Measurements from ENCODE around the gene KIAA1671.

The KIAA1671 gene

GRCh38 chr22:25068707-25069106 is 116.2 kb downstream of the KIAA1671 start:
- DNase-seq (ENCODE audit: low read depth, low spot score): no peak

DNA sequence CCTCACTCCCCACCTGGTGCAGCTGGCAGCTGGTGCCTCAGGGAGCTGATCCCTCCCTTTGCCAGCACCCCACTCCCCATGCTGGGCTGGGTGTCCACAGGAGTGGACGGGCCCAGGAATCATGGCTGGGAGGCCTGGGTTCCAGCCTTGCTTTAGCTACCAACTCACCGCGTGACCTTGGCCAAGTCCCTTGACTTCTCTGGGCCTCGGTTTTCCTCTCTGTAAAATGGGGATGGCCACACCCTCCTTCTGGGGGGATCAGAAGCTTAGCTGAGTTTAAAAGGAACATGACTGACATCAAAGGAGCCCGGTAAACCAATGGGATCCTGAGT is 116.9 kb downstream of the KIAA1671 start:
- DNase-seq (ENCODE audit: low read depth, low spot score): no peak

- DNase-seq (ENCODE audit: low read depth, low spot score): no peak
These were observed 117.4 kb downstream of the KIAA1671 start for GRCh38 chr22:25069758-25070481.

DNA sequence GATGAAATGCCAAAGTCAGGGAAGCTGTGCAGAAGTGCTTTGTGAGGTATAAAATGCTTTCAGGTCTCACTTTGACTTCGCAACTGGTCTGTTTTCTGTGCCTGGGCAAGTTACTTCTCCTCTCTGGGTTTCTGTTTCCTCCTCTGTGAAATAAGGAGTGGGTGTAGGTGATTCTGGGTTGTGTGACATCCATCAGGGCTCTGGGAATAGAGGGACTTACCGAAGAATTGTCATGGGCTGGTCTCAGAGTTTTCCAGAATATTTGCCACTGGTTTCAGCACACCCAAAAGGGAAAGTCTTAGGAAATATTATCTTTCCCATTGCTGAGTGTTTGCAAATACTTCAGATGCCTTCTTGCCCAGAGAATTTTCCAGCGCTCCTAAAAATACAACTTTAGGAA is 118.4 kb downstream of the KIAA1671 start:
- DNase-seq (ENCODE audit: low read depth, low spot score): no peak

GRCh38 chr22:25071720-25072119 is 119.2 kb downstream of the KIAA1671 start:
- no peak for DNase-seq (ENCODE audit: low read depth, low spot score)

DNA sequence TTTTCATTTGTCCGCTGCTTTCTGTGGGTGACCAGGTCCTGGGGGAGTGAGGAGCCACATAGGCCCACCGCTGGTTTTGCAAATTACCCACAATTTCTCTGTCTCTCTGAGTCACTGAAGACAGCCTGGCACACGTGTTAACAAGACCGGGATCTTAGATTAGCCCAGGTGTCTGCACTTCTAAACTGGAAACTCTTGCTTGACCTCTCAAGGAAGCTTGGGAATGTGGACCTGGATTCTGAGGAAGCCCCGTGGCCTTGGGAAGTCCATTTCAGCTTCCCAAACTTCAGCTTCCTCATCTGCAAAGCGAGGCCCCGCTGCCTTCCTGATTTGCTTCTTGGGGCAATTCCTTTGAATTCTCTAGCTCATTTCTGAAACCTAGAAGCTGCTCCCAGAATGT is 119.9 kb downstream of the KIAA1671 start:
- DNase-seq (ENCODE audit: low read depth, low spot score): no peak

DNA sequence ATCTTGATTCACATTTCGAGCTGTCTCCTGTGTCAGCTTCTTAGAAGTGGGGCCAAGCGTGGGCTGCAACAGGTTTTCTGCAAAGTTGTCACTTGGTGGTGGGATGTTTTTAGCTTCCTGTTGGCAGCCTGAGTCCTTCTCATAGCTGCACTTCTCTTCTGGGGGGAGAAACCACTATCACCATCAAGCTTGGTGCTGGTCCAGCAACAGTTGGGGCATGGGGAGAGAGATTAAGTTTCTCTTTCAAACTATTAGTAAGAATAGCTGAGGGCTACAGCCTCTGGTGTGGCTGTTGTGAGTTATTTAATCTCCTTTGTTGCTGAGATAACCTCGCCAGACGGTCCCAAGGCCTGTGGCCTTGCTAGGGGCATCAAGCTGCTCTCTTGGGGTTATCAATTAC is 123.8 kb downstream of the KIAA1671 start:
- no peak for DNase-seq (ENCODE audit: low read depth, low spot score)

DNA sequence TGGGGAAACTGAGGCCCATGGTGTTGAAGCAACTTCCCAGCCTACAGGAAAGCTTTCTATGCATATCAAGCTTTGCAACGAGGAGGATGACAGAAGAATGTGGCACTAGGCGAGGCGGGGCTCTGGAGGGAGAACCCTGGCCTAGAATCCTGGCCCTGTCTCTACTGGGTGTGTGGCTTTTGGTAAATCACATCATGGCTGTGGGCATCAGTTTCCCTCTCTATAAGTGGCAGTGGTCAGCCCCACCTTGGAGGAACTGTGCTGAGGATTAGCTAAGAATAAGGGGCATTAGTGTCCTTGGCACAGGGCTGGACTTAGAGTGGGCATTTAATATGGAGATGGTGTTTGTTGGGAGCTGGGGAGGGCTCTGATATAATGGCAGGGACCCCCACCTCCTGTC is 124.5 kb downstream of the KIAA1671 start:
- DNase-seq (ENCODE audit: low read depth, low spot score): no peak

GRCh38 chr22:25077964-25078363 is 125.4 kb downstream of the KIAA1671 start:
- no peak for DNase-seq (ENCODE audit: low read depth, low spot score)

- DNase-seq (ENCODE audit: low read depth, low spot score): no peak
These were observed 126.1 kb downstream of the KIAA1671 start for GRCh38 chr22:25078591-25078990.

DNA sequence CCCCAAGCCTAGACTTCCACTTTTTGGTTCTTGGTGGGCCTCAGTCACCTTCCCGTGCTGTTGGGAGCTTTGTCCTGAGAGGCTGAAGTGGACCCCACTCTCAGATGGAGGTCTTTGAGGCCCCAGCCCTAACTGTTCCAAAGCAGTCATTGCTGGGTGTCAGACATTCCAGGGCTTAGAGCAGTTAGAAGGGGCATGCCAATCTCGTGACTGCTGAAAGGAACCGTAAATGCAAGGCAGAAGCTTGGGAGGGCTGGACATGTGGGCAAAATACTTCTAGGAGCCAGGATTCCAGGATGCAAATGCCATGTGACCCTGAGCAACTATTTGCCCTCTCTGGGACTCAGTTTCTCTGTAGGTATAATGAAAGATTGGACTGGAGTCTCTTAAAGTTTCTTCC is 128.3 kb downstream of the KIAA1671 start:
- DNase-seq (ENCODE audit: low read depth, low spot score): no peak

GRCh38 chr22:25081409-25081824 is 128.9 kb downstream of the KIAA1671 start:
- DNase-seq (ENCODE audit: low read depth, low spot score): no peak

DNA sequence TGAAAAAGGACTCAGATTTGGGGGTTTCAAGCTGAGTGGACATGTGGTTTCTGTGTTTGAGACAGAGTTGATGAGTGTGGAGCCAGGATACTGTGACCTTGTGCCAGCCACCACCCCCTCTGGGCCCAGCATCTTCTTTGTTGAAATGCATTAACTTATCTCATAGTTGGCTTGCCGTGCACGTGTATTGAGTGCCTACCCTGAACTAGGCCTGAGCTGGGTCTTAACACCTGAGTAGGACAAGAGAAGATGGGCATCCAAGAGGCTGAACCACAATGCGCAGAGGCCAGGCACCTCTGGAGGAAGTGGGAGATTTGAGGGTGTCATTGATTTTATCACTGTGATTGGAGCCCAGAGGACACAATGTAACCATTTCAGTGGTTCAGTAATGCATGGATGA is 129.6 kb downstream of the KIAA1671 start:
- DNase-seq (ENCODE audit: low read depth, low spot score): no peak

DNA sequence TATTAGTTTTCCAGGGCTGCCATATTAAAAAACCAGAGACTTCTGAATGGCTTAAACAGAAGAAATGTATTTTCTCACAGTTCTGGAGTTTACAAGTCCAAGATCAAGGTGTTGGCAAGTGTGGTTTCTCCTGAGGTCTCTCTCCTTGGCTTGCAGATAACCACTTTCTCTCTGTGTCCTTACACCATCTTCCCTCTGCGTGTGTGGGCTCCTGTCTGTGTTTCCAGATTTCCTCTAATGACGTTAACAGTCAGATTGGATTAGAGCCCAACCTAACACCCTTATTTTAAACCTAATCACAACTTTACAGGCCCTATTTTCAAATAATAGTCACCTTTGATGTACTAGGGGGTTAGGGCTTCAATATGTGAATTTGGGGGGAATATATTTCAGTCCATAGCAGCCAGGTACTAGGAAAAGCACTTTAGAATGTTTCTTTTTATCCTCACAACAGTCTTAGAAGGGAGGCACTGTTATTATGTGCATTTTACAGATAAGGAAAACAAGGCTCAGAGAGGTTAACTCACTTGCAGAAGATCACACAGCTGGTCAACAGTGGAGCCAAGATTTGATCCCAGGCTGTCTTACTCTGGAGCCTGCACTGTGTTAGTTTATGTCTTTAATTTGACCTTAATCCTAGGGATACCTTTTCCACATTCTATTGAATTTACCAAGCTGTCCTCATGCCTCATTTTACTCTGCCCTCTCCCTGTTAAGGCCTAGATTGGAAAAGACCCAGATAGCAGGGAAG is 130.7 kb downstream of the KIAA1671 start:
- no peak for DNase-seq (ENCODE audit: low read depth, low spot score)

DNA sequence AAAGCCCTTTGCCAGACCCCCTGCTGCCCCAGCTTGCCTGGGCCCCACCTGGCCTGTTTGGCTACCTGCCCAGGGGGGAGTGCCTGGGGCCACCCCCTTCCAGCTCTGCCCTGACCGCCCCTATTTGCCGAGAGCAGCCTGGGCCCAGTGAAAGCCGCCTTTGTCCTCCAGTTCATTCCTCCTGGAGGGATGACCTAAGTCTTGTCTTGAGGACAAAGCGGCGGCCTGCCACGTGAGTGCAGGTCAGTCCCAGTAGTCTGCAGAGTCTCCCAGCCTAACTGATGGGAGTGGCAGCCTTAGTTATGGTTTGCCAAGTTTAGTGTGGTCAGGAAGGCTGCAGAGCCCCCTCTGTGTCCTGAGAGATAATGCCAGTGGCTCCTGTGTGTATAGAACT is 131.3 kb downstream of the KIAA1671 start:
- DNase-seq (ENCODE audit: low read depth, low spot score): no peak

GRCh38 chr22:25084405-25085107 is 132.0 kb downstream of the KIAA1671 start:
- no peak for DNase-seq (ENCODE audit: low read depth, low spot score)

DNA sequence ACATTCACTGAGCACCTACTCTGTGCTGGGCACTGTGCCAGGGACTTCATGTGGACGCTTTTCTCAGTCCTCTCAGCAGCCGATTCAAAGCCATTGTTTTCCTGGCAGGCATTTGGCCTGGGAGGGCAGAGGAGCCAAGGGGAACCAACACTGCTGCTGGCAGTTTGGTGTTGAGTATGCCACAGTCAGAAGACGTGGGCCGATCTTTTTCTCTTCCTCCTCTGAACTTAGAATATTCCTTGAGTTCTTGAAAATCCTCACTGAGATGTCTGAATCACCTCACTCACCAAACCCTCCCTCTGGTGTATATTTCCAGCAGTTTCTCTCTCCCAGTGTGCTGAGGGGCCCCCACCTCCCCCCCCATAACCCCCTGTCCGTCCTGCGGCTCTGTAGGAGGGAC is 132.6 kb downstream of the KIAA1671 start:
- no peak for DNase-seq (ENCODE audit: low read depth, low spot score)

DNA sequence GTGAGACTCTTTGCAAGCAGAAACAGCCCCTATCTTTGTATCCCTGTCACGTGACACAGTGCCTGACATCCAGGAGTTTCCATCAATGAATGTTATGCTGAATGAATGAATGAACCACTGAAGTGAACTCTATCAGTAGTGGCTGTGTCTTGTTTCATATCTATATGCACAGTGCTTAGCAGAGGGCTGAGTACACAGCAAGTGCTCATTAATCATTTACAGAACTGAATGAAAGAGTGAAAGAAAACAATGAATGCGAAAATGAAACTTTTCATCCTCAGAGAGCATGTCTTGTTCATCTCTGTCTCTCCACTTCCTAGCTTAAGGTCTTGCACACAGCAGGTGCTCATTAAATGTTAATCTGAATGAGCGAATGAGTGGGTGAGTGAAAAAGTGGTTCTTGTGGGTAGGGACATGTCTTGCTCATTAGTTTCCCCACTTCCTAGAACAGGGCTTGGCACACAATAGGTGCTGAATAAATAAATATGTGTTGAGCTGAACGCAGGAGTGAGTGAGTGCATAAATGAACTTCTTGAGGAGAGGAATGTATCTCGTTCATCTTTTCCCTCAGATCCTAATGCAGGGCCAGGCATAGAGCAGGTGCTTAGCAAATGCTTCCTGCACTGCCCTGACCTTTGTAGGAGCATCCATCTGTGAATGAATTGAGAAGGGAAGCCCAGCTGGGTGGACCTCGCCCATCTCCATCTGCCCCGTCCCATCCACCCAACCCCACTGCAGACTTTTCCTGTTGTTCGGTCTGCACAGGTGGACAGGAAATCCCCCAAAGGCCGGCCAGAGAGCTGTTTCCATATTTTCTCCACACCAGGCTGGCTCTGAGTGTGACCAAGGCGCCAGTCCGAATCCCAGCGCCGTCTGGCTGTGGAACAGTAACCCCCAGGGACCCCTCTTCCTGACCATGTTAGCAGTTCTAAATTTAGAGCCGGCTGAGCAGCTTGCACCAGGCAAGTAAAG is 133.7 kb downstream of the KIAA1671 start:
- no peak for DNase-seq (ENCODE audit: low read depth, low spot score)

- DNase-seq (ENCODE audit: low read depth, low spot score): no peak
These were observed 134.4 kb downstream of the KIAA1671 start for GRCh38 chr22:25086902-25087282.

- no peak for DNase-seq (ENCODE audit: low read depth, low spot score)
These were observed 137.8 kb downstream of the KIAA1671 start for GRCh38 chr22:25090225-25090890.

DNA sequence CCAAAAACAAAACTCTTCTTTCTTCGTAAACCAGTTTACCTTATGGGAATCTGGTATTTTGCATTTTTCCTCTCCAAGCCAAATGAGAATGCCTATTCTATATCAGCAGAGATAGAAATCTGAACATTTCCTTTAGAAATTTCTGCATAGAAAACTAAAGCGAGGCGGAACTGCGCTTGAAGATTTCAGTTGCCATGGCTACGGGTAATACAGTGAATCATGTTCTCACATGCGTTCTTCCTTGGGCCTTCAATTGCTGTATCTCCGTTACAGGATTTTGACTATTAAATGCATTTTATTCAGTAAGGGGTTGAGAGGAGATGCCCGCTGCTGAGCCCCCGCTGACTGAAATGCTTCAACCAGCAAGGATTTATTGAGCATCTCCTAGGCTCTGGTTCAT is 138.9 kb downstream of the KIAA1671 start:
- no peak for DNase-seq (ENCODE audit: low read depth, low spot score)
